ENCODE measurements around the gene PLCH2.

PLCH2 gene

GRCh38 chr1:2514863-2515762 is 39.0 kb downstream of the PLCH2 start:
- TF ChIP-seq REST (IDR thresholded peaks at IDR 0.05; ENCODE audit: low read depth) (no peak), TAF1 (IDR thresholded peaks at IDR 0.05; ENCODE audit: low read depth) (no peak), FOXM1 (IDR thresholded peaks at IDR 0.05; ENCODE audit: borderline replicate concordance, low read depth) (no peak), RAD21 (IDR thresholded peaks at IDR 0.05; ENCODE audit: low read depth) (no peak), EGR1 (IDR thresholded peaks at IDR 0.05) (no peak), CEBPB (IDR thresholded peaks at IDR 0.05) (no peak)

DNA sequence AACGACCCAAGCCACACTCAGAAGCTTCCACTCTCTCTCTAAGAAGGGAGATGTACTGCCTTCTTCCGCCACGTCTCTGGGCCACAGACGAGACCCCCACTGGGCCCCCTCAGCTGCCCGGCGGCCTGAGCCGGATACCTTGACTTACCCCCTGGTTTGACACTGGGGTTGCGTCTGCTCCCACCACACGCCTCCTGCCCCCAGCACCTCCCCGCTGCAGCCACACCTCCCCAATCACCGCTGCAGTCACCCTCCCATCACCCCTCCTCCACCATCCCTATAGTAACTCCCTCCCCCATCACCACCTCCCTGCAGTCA is 39.6 kb downstream of the PLCH2 start:
- no peak for TF ChIP-seq EGR1 (IDR thresholded peaks at IDR 0.05)
- TF ChIP-seq TCF12 (IDR thresholded peaks at IDR 0.05; ENCODE audit: low read depth) = no peak
- TF ChIP-seq, protein P1, sequence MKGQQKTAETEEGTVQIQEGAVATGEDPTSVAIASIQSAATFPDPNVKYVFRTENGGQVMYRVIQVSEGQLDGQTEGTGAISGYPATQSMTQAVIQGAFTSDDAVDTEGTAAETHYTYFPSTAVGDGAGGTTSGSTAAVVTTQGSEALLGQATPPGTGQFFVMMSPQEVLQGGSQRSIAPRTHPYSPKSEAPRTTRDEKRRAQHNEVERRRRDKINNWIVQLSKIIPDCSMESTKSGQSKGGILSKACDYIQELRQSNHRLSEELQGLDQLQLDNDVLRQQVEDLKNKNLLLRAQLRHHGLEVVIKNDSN (IDR thresholded peaks at IDR 0.05) = no peak
- no peak for TF ChIP-seq CREB1 (IDR thresholded peaks at IDR 0.05; ENCODE audit: low read depth)

GRCh38 chr1:2516124-2516523 is 40.0 kb downstream of the PLCH2 start:
- TF ChIP-seq TAF1 (IDR thresholded peaks at IDR 0.05; ENCODE audit: low read depth) = no peak
- TF ChIP-seq RAD21 (IDR thresholded peaks at IDR 0.05; ENCODE audit: low read depth) = no peak
- TF ChIP-seq CEBPB (IDR thresholded peaks at IDR 0.05) = no peak
- TF ChIP-seq EGR1 (IDR thresholded peaks at IDR 0.05) = no peak

- TF ChIP-seq RAD21 (IDR thresholded peaks at IDR 0.05; ENCODE audit: low read depth) (no peak), FOXM1 (IDR thresholded peaks at IDR 0.05; ENCODE audit: borderline replicate concordance, low read depth) (no peak)
Measured at GRCh38 chr1:2516946-2517345, 40.9 kb downstream of the PLCH2 start.

- no peak for TF ChIP-seq TEAD4 (IDR thresholded peaks at IDR 0.05)
- TF ChIP-seq NFIC (IDR thresholded peaks at IDR 0.05) = no peak
- TF ChIP-seq CEBPB (IDR thresholded peaks at IDR 0.05) = no peak
Measured at GRCh38 chr1:2517966-2518365, 41.9 kb downstream of the PLCH2 start.

GRCh38 chr1:2518528-2518927 is 42.4 kb downstream of the PLCH2 start:
- TF ChIP-seq NFIC (IDR thresholded peaks at IDR 0.05) (no peak), TEAD4 (IDR thresholded peaks at IDR 0.05) (no peak), REST (IDR thresholded peaks at IDR 0.05; ENCODE audit: low read depth) (no peak), EGR1 (IDR thresholded peaks at IDR 0.05) (no peak), RAD21 (IDR thresholded peaks at IDR 0.05; ENCODE audit: low read depth) (no peak), EP300 (IDR thresholded peaks at IDR 0.05; ENCODE audit: borderline replicate concordance) (no peak), TAF1 (IDR thresholded peaks at IDR 0.05; ENCODE audit: low read depth) (no peak)

GRCh38 chr1:2519029-2519685 is 43.1 kb downstream of the PLCH2 start:
- no peak for TF ChIP-seq REST (IDR thresholded peaks at IDR 0.05; ENCODE audit: low read depth)
- TF ChIP-seq TCF12 (IDR thresholded peaks at IDR 0.05; ENCODE audit: low read depth) = no peak
- no peak for TF ChIP-seq ZBTB7A (IDR thresholded peaks at IDR 0.05; ENCODE audit: low read depth)
- TF ChIP-seq NFIC (IDR thresholded peaks at IDR 0.05) = no peak
- no peak for TF ChIP-seq YY1 (IDR thresholded peaks at IDR 0.05; ENCODE audit: low read depth)
- no peak for TF ChIP-seq EGR1 (IDR thresholded peaks at IDR 0.05)
